HG03571 (cell line): ENCODE data around the gene PTTG1.
"Not testable (repeated sequence)": the region's sequence is repeated elsewhere in the genome, so short reads cannot be mapped to it uniquely, and the experiment has no call there.

Source experiments
- ATAC-seq: cut with Tn5 transposase; IDR thresholded peaks from one replicate; pipeline ENCODE4 v1.9.1; 2021; ENCODE audit not compliant: unreplicated experiment

The PTTG1 gene

DNA sequence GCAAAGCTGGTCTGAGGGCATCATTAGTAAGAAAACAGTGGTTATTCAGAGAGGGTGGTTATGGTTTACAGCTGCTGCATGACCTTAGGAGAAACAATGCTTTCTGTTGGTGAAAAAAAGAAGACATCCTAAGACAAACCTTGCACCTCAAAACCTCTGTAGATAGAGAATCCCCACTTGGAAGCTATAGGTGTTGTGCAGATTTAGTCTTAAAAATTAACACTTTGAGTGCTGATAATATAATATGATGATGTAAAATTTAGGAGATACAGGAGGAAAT, 1.4 kb upstream of the PTTG1 start:
- no peak for ATAC-seq

DNA sequence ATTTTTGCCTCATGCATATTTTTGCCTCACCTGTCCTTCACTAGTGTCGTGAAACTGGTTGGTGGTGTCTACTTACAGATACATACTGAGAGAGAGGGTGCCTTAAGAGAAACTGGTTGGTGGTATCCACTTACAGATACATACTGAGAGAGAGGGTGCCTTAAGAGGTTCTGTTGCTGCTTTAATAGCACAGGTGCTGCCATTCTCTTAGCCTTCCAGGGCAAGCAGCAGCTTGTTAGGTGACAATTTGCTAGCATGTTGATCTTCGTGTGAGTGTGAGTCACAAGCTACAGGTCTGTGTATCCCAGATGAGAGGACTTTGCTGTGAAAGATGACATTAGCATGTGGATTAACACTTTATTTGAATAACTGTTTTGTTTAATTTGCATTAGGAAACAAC, 1.4 kb downstream of the PTTG1 start:
- ATAC-seq: no peak

DNA sequence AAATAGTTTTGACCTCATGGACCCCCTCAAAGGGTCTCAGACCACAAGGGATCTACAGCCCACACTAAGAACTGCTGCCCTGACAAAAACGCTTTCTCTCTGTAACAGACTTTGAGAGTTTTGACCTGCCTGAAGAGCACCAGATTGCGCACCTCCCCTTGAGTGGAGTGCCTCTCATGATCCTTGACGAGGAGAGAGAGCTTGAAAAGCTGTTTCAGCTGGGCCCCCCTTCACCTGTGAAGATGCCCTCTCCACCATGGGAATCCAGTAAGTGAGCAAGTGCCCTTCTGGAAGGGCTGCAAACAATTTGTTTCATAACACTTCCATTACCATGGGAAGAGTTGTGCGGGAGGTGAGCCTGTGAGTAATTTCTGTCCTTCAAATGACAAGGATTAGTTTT, 6.0 kb downstream of the PTTG1 start:
- no peak for ATAC-seq

DNA sequence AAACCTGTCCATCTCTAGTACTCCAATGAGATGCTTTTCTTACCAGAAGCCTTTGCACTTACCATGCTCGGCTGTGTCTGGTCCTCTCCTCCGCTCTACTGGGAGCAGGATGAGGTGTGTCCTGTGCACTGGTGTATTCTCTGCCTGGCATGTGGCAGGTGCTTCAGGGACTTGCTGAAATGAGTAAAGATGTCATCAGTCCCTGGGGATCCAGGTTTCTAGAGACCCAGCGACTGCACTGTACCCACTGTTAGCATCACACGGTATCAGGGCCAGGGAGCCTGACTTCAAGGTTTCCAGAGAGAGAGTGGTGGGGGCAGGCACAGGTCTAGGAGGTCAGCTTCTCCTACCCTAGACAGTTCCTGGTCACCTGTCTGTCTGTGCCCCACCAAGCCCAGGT, 10.5 kb downstream of the PTTG1 start:
- no peak for ATAC-seq

DNA sequence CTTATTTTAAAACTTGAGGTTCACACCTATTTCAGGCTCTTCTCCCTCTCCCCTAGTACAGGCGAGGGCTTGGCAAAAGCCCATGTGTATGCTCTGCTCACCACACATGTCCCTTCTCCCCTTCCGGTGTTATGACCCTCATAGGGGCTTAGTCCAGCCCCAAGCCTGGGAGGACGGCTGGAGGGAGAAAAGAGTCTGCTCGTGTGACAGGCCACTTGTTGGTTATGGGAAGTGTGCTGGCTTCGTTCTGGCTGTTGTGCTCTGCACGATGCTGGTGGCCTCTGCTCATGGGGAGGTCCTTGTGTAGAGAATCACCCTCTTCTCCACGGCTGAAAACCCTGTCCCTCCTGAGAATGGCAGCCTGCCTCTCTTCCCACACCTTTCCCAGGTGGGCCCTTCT, 11.1 kb downstream of the PTTG1 start:
- no peak for ATAC-seq

DNA sequence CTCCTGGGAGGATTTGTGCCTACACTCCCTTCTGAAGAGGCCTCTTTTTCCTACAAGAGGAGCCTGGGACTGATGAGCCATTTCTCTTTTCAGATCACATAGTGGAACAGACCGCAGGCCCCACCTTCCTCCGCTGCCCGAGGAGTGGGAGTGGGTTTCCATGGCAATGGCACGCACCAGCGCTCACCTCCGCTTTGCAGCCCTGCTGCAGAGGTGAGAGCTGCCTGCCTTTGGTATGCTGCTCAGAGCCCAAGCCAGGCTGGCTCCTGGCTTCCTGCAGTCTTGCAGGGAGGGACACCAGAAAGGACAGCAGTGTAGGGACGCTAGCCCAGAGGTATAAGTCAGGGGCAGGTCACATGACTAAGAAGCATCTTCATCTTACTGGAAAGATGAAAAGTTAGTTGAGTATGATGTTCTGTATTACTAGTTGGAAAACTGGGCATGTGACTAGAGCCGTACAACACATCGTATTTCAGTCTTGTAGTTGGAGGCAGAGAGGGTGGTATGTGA, 12.4 kb downstream of the PTTG1 start:
- ATAC-seq: peak; percentile 84

DNA sequence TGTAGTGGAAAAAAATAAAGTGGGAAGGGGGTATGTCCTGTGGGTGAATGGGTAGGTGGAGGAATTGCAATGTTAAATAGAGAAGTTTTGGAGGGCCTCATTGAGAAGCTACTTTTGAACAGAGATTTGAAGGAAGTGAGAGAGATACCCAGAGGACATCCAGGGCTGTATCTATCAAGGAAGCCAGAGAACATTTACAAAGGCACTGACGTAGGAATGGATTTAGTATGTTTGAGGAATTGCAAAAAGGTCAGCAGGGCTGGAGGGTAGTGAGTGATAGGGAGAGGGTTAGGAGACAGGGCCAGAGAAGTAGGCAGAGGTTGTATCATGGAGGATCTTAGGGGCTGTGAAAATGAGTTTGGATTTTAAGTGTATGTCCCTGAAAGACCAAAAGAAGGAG, 13.9 kb downstream of the PTTG1 start:
- no peak for ATAC-seq

DNA sequence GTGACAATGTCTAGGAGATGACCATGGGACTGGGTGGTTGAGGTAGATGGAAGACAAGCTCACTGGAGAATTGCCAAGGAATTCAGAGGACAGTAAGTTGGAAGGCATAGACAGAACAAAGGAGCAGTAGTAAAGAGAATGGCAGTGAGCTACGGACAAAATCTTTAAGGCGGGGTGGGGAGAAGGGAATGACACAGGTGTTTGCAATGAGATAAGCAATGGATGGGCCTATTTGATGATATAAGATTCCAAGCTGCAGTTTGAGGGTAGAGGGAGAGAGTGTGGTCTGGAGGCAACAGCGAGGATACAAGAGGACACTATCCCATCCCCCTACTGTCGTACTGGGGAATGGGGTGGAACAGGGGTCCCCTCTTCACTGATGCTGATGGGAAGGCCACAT, 14.4 kb downstream of the PTTG1 start:
- ATAC-seq: no peak

DNA sequence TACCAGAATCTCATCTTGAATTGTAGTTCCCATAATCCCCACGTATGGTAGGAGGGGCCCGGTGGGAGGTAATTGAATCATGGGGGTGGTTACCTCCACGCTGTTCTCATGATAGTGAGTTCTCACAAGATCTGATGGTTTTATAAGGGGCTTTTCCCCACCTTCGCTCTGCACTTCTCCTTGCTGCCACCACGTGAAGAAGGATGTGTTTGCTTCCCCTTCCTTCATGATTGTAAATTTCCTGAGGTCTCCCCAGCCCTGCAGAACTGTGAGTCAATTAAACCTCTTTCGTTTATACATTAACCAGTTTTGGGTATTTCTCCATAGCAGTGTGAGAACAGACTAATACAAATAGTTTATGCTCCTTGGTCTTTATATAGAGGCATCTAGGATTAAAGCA, 15.0 kb downstream of the PTTG1 start:
- ATAC-seq: not testable (repeated sequence)

DNA sequence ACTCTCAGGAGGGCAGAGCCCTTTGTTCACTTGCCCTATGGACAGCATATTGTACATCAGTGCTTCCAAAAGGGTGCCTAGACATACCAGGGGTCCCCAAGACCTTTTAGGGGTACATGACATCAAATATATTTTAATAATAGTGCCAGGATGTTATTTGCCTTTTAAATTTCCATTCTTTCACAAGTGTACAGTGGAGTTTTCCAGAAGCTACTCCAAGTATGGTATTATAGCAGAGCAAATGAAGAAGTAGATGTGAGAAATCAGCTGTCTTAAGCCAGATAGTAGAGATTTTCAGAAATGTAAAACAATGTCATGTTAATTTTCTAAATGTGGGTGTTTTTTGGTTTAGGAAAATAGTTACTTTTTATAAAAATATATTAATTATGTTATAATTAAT, 15.6 kb downstream of the PTTG1 start:
- ATAC-seq: no peak

DNA sequence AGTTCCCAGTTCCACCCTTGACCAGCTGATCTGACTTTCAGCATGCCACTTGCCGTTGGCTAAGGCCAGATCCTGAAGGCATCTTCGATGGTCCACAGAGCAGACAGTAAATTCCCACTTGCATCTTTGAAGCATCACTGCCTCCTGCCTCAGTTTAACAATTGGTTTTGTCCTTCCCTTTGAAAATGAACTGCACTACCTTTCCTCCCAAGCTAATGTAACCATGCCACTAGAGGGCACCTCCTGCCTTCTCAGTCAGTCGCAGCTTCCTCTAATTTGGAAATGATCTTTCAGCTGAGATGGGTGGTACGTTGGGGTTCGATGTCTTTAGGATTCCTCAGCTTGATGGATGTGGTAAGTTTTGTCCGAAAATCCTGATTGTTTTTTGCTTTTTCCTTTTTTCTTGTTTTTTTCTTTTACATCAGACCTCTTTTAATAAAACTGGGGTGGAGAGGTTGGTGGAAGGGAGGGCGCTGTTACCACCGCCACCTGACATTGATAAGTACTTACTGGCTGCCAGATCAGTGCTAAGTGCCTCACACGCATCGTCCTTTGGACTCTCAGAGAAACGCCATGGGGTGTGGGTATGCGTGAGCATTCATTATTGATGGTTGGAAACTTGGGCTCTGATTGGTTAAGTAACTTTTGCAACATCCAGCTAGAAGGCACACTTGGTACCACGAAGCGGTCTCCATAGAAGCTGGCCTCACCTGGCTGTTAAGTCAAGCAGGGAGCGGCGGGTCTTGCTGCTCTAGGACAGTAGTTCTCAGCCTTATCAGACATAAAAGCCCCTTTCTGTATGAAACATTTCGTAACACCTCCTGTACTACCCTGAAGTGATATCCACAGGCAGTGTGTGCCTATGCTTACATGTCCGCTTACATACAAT, 16.9 kb downstream of the PTTG1 start:
- peak; percentile 28 for ATAC-seq

DNA sequence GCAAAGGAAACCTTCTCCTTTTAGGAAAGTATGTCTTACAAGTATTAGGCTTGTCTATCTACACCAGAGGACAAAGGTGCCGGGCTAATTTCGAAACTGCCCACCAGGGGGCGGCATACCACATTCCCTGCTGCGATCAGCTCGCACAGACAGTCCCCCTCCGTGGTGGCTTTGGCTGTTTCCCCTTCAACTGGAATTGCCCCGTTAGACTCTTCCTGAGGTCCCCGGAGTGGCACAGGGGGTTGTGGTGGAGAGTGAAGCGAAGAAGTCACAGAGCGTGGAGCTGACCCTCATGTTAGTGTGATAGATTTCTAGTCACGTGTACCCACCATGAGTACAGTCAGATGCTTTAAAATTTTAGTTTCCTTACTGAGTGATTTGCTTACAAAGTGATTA, 17.5 kb downstream of the PTTG1 start:
- peak; percentile 55 for ATAC-seq

DNA sequence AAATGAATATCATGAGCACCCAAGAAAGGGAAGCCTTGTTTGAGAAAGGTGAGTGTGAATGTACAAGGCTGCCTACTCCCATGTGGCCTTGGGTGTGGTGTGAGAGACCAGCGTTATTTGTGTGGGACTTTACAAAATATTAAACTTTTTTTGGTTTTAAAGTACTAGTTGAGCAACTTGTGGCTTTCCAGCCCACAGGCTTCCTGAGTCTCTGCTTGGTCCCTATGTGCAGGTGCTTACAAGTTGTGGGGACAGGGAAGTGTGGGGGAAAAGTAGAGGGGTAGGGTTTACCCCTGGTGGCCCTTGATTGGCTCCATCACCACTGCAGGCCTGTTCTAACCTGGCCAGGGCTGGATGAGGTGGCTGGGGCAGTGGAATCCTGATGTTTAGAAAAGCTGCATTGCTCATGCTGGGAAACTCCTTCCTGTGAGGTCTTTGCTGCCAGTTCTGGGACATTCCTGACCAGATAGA, 19.7 kb downstream of the PTTG1 start:
- ATAC-seq: peak; percentile 29

DNA sequence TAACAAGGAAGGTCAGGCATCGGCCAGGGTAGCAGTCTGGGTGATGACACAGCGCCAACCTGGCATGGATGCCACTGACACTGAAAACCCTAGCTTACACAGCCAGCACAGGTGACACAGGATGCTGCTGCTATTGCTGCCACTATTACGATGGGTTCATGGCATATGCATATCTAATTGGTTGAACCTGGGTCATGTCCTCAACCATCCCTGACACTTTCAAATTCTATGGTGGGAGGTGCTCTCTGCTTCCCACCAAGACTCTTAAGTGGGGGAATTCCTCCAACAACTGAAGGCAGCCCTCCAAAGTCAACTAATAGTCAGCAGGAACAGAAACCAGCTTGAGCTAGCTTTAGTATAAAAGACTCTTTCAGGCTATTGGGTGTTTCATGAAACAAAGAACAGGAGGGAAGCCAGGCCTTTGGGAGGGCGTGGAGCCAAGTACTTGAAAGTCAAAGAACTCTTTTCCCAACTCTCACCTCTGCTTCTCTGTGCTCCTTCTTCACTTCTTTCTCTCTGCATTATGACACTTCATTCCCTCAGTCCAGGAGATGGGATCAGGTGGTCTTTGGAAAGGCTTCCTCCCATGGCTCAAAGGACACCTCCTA, 21.3 kb downstream of the PTTG1 start:
- ATAC-seq: no peak

DNA sequence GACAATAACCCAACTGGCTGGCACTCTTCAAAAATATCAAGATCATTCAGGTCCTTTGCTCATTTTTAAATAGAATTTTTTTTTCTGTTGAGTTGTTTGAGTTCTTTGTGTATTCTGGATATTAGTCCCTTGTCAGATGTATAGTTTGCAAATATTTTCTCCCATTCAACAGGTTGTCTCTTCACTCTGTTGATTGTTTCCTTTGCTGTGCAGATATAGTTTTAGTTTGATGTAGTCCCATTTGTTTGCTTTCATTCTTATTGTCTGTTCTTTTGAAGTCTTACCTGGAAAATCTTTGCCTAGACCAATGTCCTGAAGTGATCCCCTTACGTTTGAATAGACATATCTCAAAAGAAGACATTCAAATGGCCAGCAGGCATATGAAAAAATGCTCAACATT, 22.8 kb downstream of the PTTG1 start:
- ATAC-seq: no peak

DNA sequence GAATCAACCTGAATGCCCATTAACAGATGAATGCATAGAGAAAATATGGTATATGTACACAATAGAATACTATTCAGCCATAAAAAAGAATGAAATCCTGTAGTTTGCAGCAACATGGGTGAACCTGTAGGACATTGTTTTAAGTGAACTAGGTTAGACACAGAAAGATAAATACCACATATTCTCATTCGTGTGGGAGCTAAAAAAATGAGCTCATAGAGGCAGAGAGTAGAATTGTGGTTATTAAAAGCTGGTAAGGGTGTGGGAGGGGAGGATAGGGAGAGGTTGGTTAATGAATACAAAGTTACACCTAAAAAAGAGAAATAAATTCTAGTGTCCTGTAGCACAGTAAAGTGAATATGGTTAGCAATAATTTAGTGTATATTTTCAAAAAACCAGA, 23.5 kb downstream of the PTTG1 start:
- peak; percentile 36 for ATAC-seq

DNA sequence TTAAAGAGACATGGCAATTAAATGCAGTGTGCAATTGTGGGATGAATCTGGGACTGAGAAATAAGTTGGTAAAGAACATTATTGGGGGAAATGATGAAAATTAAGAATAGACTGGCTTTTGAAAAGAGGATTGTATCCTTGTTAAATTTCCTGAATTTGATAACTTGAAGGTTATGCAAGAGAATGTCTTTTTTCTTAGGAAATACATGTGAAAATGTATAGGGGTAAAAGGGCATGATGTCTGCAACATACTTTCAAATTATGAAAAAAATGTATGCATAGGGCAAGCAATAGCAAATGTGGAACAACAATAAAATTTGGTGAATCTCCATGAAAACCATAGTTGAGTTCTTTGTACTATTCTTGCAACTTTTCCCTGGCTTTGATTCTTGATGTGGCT, 24.1 kb downstream of the PTTG1 start:
- no peak for ATAC-seq

DNA sequence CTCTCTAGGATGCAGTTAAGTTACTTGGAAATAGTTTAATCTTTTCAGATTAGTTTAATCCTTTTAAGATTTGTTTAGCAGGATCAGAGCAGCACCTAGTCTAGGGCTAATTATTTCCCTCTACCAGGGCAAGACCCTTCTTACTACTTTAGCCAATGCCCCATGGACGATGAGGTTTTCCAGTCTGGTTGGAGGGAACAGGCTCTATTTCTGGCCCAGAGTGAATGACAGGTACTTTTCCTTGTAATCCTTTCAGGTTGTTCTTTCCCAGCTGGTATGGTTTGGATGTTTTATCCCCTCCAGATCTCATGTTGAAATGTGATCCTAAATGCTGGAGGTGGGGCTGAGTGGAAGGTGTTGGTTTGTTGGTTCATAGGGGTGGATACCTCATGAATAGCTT, 27.2 kb downstream of the PTTG1 start:
- ATAC-seq: no peak

DNA sequence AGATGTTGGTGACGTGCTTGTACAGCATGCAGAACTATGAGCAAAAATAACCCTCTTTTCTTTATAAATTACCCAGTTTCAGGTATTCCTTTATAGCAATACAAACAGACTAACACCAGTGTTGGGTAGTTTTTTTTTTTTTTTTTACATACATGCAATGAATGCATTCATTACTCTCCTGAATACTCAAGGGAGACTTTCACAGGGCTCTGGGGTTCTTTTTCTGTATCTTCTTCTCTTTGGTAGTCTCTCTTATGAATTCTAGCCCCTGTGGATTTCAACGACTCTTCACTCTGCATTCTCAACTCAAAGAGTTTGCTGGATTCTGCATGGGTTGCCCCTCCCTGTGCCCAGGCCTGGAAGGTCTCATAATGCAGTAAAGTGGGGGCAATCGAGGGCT, 27.8 kb downstream of the PTTG1 start:
- no peak for ATAC-seq

DNA sequence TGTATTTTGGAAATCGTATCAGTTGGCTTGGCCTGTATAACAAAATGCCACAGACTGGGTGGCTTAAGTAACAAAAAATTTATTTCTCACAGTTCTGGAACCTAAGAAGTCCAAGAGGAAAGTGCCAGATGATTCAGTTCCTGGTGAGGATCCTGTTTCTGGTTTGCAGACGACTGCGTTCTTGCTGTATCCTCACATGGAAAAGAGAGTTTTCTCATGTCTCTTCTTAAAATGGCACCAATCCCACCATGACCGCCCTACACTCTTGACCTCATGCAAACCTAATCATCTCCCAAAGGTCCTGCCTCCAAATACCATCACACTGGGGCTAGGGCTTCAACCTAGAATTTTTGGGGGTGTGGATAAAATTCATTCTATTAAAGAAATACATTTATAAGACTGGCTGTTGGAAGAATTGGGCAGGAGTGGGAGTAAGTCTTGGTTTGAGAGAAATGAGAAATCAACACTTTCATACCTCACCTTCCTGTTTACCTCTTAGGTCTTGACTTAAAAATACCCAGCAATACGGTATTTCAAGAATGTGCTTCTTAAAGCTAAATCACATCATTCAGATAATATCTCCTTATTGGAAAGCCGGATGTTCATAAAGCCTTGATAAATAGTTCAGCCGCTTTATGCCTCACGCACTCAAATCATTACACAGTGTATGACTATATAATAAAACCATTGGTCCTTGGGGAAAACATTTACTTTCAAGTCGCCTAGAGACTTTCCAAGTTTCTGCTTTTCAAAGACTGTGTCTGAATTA, 28.7 kb downstream of the PTTG1 start:
- ATAC-seq: peak; percentile 49

DNA sequence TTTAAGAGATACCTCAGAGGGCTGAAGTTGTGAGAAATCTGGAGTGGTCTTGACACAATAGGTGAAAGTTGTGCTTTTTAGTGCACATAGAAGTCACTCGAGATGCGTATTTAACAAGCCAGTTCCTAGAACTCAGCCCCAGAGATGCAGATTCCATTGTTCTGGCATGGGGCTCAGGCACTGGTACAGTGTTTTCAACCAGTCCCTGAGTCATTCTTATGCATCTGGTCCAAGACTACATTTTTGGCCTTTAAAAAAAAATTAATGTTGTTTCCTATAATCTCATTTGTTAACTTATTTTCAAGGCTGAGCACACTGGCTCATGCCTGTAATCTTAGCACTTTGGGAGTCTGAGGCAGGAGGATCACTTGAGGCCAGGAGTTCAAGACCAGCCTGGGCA, 29.6 kb downstream of the PTTG1 start:
- no peak for ATAC-seq

DNA sequence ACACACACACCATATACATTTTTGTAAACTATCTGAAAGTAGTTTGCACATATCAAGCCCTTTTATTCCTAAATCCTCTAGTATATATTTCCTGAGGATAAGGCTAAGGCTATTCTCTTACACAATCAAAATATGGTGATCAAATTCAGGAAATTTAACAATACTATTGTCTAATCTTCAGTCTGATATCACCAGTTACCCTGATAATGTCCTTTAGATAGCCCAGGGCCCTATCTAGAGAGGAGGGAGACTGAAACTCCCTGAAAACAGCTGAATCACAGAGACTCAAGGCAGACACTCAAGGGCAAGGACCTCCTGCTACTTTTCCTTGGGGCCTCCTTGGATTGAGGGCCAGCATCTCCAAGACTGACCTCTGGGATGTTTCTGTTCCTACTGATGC, 30.4 kb downstream of the PTTG1 start:
- ATAC-seq: no peak
